H1 (cell line): Measurements from ENCODE around the gene INAFM2. TPM values are rescaled to one million over a fixed set of nuclear protein-coding genes. Genes with fewer than 3 reads are reported as not detected.

Source experiments
- CTCF ChIA-PET: fragments of 300-600 bp; sonication (Branson Sonifier 250); formaldehyde crosslinking; loops from one replicate; lab custom pipeline; 2021; ENCODE audit not compliant: partially characterized antibody; lab: Charles Lee
- POLR2A ChIA-PET: fragments of 300-600 bp; sonication (Branson Sonifier 250); formaldehyde crosslinking; loops from one replicate; lab custom pipeline; 2021; ENCODE audit warnings: inconsistent platforms; ENCODE audit not compliant: partially characterized antibody; lab: Charles Lee
- DNase-seq, 2 experiments: peaks; one replicate each; pipeline versions ENCODE4 v3.0.0 to v3.0.0-alpha.2; 2010 to 2022; ENCODE audit warnings: low spot score in 2 of 2, low read depth in 1 of 2, mixed read lengths in 1 of 2
- FAIRE-seq: peaks from 2 replicates; lab custom pipeline; 2011; peaks lifted over from hg19 to GRCh38; lab: Jason Lieb, UNC
- H2AFZ ChIP-seq: 2 replicates; pipeline ENCODE4 v1.8.1; 2012; ENCODE audit warnings: low read length, inconsistent platforms
- H2AK5ac ChIP-seq: 2 replicates; pipeline ENCODE4 v1.6.1; 2013; ENCODE audit warnings: low read depth, low read length
- H2BK120ac ChIP-seq: replicated peaks from 2 replicates; pipeline ENCODE3; 2013; ENCODE audit warnings: low read depth, low read length, inconsistent platforms
- H2BK12ac ChIP-seq: 2 replicates; pipeline ENCODE4 v1.6.1; 2013; ENCODE audit warnings: low read depth, low read length
- H2BK15ac ChIP-seq: 2 replicates; pipeline ENCODE4 v1.6.1; 2013; ENCODE audit warnings: low read length
- H2BK20ac ChIP-seq: 2 replicates; pipeline ENCODE4 v1.6.1; 2013; ENCODE audit warnings: low read length
- H2BK5ac ChIP-seq: 2 replicates; pipeline ENCODE4 v1.6.1; 2013; ENCODE audit warnings: low read depth, low read length
- H3K14ac ChIP-seq: 2 replicates; pipeline ENCODE4 v1.6.1; 2013; ENCODE audit warnings: inconsistent platforms; ENCODE audit not compliant: insufficient read length
- H3K18ac ChIP-seq: 2 replicates; pipeline ENCODE4 v1.6.1; 2013; ENCODE audit warnings: low read length; ENCODE audit errors: extremely low read depth
- H3K23ac ChIP-seq: 2 replicates; pipeline ENCODE4 v1.6.1; 2013; ENCODE audit warnings: inconsistent platforms; ENCODE audit not compliant: insufficient read length
- H3K23me2 ChIP-seq: 2 replicates; pipeline ENCODE4 v1.6.1; 2013; ENCODE audit warnings: low read depth, low read length
- H3K27ac ChIP-seq: 2 replicates; pipeline ENCODE4 v1.6.1; 2011; ENCODE audit warnings: low read depth, low read length, inconsistent platforms
- H3K27me3 ChIP-seq, 4 experiments: replicated peaks in 1 of 4; 1 replicate in 1 of 4; 2 replicates in 3 of 4; pipeline versions ENCODE4 v1.6.1 to v1.8.1; 2011 to 2013; ENCODE audit warnings: low read length in 3 of 4, mild to moderate bottlenecking in 3 of 4, inconsistent platforms in 2 of 4, mixed read lengths in 2 of 4, moderate library complexity in 1 of 4; ENCODE audit not compliant: control insufficient read depth in 3 of 4, insufficient read depth in 3 of 4; ENCODE audit errors: extremely low read depth in 1 of 4
- H3K36me3 ChIP-seq, 4 experiments: 2 replicates each; pipeline versions ENCODE4 v1.6.1 to v1.8.1; 2011 to 2013; ENCODE audit warnings: mild to moderate bottlenecking in 4 of 4, low read length in 3 of 4, moderate library complexity in 2 of 4, control low read depth in 1 of 4, inconsistent platforms in 1 of 4; ENCODE audit not compliant: insufficient read depth in 4 of 4, control insufficient read depth in 2 of 4
- H3K4ac ChIP-seq: replicated peaks from 2 replicates; pipeline ENCODE3; 2013; ENCODE audit warnings: low read length, low read depth, mixed read lengths, inconsistent platforms; ENCODE audit not compliant: insufficient read length
- H3K4me1 ChIP-seq, 4 experiments: replicated peaks in 1 of 4; 1 replicate in 1 of 4; 2 replicates in 3 of 4; pipeline versions ENCODE4 v1.6.1 to v1.8.1; 2011 to 2013; ENCODE audit warnings: low read length in 3 of 4, inconsistent platforms in 2 of 4, mixed read lengths in 1 of 4; ENCODE audit not compliant: insufficient read depth in 4 of 4, control insufficient read depth in 3 of 4
- H3K4me2 ChIP-seq, 2 experiments: 2 replicates each; pipeline versions ENCODE4 v1.6.1 to v1.8.1; 2011 to 2013; ENCODE audit warnings: low read depth in 2 of 2, low read length in 2 of 2, control low read depth in 1 of 2, inconsistent platforms in 1 of 2, mild to moderate bottlenecking in 1 of 2; ENCODE audit not compliant: insufficient read depth in 1 of 2
- H3K4me3 ChIP-seq, 4 experiments: fragments of 200-600, 300-600 bp in 1 of 4; sonication (generic), shearing (Covaris generic), sonication (Bioruptor Twin) in 1 of 4; 2 replicates each; pipeline versions ENCODE4 v1.5.1 to v1.8.1; 2011 to 2016; ENCODE audit warnings: low read length in 4 of 4, low read depth in 3 of 4, control low read depth in 2 of 4, inconsistent platforms in 2 of 4, mild to moderate bottlenecking in 2 of 4, mixed read lengths in 1 of 4, moderate library complexity in 1 of 4; ENCODE audit not compliant: insufficient read depth in 2 of 4; ENCODE audit errors: extremely low read depth in 1 of 4
- H3K56ac ChIP-seq: replicated peaks from 2 replicates; pipeline ENCODE3; 2013; ENCODE audit warnings: low read depth, mild to moderate bottlenecking, mixed read lengths, low read length, inconsistent platforms; ENCODE audit not compliant: insufficient read length
- H3K79me1 ChIP-seq: 2 replicates; pipeline ENCODE4 v1.6.1; 2013; ENCODE audit warnings: low read depth, low read length, control low read depth
- H3K79me2 ChIP-seq, 2 experiments: 2 replicates each; pipeline versions ENCODE4 v1.6.1 to v1.8.1; 2012 to 2013; ENCODE audit warnings: low read length in 2 of 2, mild to moderate bottlenecking in 2 of 2, inconsistent platforms in 1 of 2; ENCODE audit not compliant: insufficient read depth in 2 of 2, control insufficient read depth in 1 of 2
- H3K9ac ChIP-seq, 4 experiments: replicated peaks in 1 of 4; 1 replicate in 1 of 4; 2 replicates in 3 of 4; pipeline versions ENCODE4 v1.6.1 to v1.8.1; 2011 to 2013; ENCODE audit warnings: low read depth in 3 of 4, low read length in 3 of 4, control low read depth in 2 of 4, mild to moderate bottlenecking in 2 of 4, moderate library complexity in 2 of 4, inconsistent platforms in 1 of 4; ENCODE audit errors: extremely low read depth in 1 of 4
- H3K9me3 ChIP-seq, 2 experiments: 2 replicates each; pipeline versions ENCODE4 v1.6.1 to v1.8.1; 2012 to 2013; ENCODE audit warnings: mild to moderate bottlenecking in 2 of 2, moderate library complexity in 2 of 2, control low read depth in 1 of 2, inconsistent platforms in 1 of 2, low read depth in 1 of 2, low read length in 1 of 2, mixed read lengths in 1 of 2; ENCODE audit not compliant: insufficient read depth in 2 of 2
- H4K20me1 ChIP-seq, 2 experiments: replicated peaks in 1 of 2; 2 replicates each; pipeline versions ENCODE3 to v1.8.1; 2011 to 2013; ENCODE audit warnings: inconsistent platforms in 2 of 2, low read length in 2 of 2, mild to moderate bottlenecking in 1 of 2; ENCODE audit not compliant: insufficient read depth in 2 of 2, control insufficient read depth in 1 of 2
- H4K5ac ChIP-seq: 2 replicates; pipeline ENCODE4 v1.6.1; 2013; ENCODE audit warnings: low read length, low read depth, mixed read lengths, inconsistent platforms; ENCODE audit not compliant: insufficient read length
- H4K8ac ChIP-seq: 2 replicates; pipeline ENCODE4 v1.8.0; 2013; ENCODE audit warnings: mild to moderate bottlenecking, moderate library complexity, low read length, inconsistent platforms; ENCODE audit not compliant: insufficient read depth; ENCODE audit errors: extremely low read depth
- H4K91ac ChIP-seq: replicated peaks from 2 replicates; pipeline ENCODE3; 2013; ENCODE audit warnings: low read length, mixed read lengths, inconsistent platforms; ENCODE audit not compliant: insufficient read length
- CBX8 ChIP-seq: fragments of 300-800, 300-1000 bp; sonication (generic); IDR thresholded peaks from 2 replicates; pipeline ENCODE4 v1.7.1; 2016; ENCODE audit warnings: low read depth, low read length, borderline replicate concordance
- EGR1 ChIP-seq: IDR thresholded peaks from 2 replicates; pipeline ENCODE4 v1.6.1; 2011; ENCODE audit warnings: low read depth, low read length, borderline replicate concordance
- GTF2F1 ChIP-seq: IDR thresholded peaks from 2 replicates; pipeline ENCODE4 v1.6.1; 2012; ENCODE audit warnings: low read depth, low read length, improper control_type of control experiment, borderline replicate concordance
- KDM4A ChIP-seq: IDR thresholded peaks from one replicate; pipeline ENCODE4 v1.7.1; 2012; ENCODE audit warnings: low read depth, mild to moderate bottlenecking, moderate library complexity, low read length, inconsistent platforms; ENCODE audit not compliant: severe bottlenecking
- KDM5A ChIP-seq: fragments of 200-600 bp; IDR thresholded peaks from 2 replicates; pipeline ENCODE4 v1.7.1; 2012; ENCODE audit warnings: mild to moderate bottlenecking, low read length, inconsistent platforms, mixed read lengths
- RNF2 ChIP-seq: fragments of 200-900, 300-1000 bp; sonication (generic); IDR thresholded peaks from 2 replicates; pipeline ENCODE4 v1.7.1; 2016; ENCODE audit warnings: borderline replicate concordance, low read depth, mild to moderate bottlenecking, antibody characterized with exemption, low read length; ENCODE audit not compliant: poor library complexity, severe bottlenecking; ENCODE audit errors: missing control alignments
- SUZ12 ChIP-seq: fragments of 200-600 bp; sonication (generic); IDR thresholded peaks from 2 replicates; pipeline ENCODE4 v1.6.1; 2012; ENCODE audit warnings: mild to moderate bottlenecking, inconsistent platforms, low read length, moderate library complexity, mixed read lengths
- WGBS, 2 experiments: shearing (Covaris generic) in 1 of 2; methylation state at CpG; one replicate each; pipeline versions ENCODE4 v1.1.6 to v1.1.7; 2013 to 2015; ENCODE audit warnings: low lambda C conversion rate in 2 of 2, mixed read lengths in 2 of 2, inconsistent platforms in 1 of 2, low coverage in 1 of 2, missing lambda C conversion rate in 1 of 2; ENCODE audit not compliant: insufficient replicate concordance in 2 of 2, insufficient coverage in 1 of 2, insufficient read length in 1 of 2; ENCODE audit errors: extremely low coverage in 1 of 2, missing lambda C conversion rate in 1 of 2; 5-methylcytosine and 5-hydroxymethylcytosine counted together
- polyA plus RNA-seq, 7 experiments: library from polyadenylated mRNA; depleted of rRNA in 3 of 7; stranded (reverse) in 5 of 7; unstranded in 2 of 7; fragments of >200 nt in 5 of 7; fragments of 200-250 nt in 2 of 7; gene quantifications; 1 replicate in 5 of 7; 2 replicates in 1 of 7; 4 replicates in 1 of 7; pipeline versions ENCODE4 v1.2.1 to v1.2.3, GENCODE V29; 2011 to 2013; ENCODE audit warnings: missing spikeins in 2 of 7, mixed read lengths in 2 of 7
- total RNA-seq: library from RNA; stranded (reverse); fragmentation: NEBNext Ultra II Directional; extraction: Animal tissue kit (Norgen Biotek cat#: 25700); gene quantifications from 2 replicates; pipeline ENCODE4 v1.2.1, GENCODE V29; 2021
- TF ChIP-seq, protein P1 (sequence below): IDR thresholded peaks from 2 replicates; pipeline ENCODE4 v1.6.1; 2011; ENCODE audit warnings: low read length, improper control_type of control experiment
- TF ChIP-seq, protein P2 (sequence below): IDR thresholded peaks from 2 replicates; pipeline ENCODE4 v1.6.1; 2011; ENCODE audit warnings: low read depth, mild to moderate bottlenecking, low read length; ENCODE audit not compliant: insufficient read depth

INAFM2 gene
- total and polyA plus RNA-seq, 2 of the 8 experiments (the other 6 are each of a cell fraction or from before 2014, with no cell fraction given) = 15.3 to 35.1 TPM

GRCh38 chr15:40298216-40298935 is 25.1 kb upstream of the INAFM2 start:
- Histone ChIP-seq H3K36me3 (no peaks in the 10 kb centered on the region), H3K23me2 (no peaks in the 10 kb centered on the region), H3K4me2 (no peak overlapping the region), H3K27me3 (peaks cover 0 to 6% (median under 1%) of the 10 kb centered on the region in 4 experiments; a peak in 3 of 7 replicates), H2BK20ac (no peak overlapping the region), H2BK5ac (peak overlapping the region; percentile 26; the same call in 1 of the 2 replicates), H4K5ac (no peak overlapping the region), H2AFZ (no peak overlapping the region), H3K9me3 (0 out of 4 replicates have a peak, but pooled peaks cover 0 to 3% of the 10 kb centered on the region in 2 experiments), H3K56ac (no peak overlapping the region), H3K4me1 (peaks cover 0 to 20% (median 10%) of the 10 kb centered on the region in 4 experiments; a peak in 6 of 7 replicates), H3K14ac (no peak overlapping the region), H3K18ac (no peak overlapping the region), H2BK120ac (no peak overlapping the region), H2AK5ac (peak overlapping the region; percentile 40; the same call in 1 of the 2 replicates), H3K9ac (no peak overlapping the region), H3K23ac (no peak overlapping the region), H2BK12ac (no peak overlapping the region), H4K20me1 (no peaks in the 10 kb centered on the region), H3K4ac (no peak overlapping the region), H4K8ac (no peak overlapping the region), H3K4me3 (no peak overlapping the region), H3K79me1 (no peaks in the 10 kb centered on the region), H3K79me2 (no peaks in the 10 kb centered on the region), H4K91ac (no peak overlapping the region), H2BK15ac (no peak overlapping the region; the same call in 1 of the 2 replicates), H3K27ac (no peak overlapping the region)
- ChIA-PET POLR2A (interaction anchor here (0.9 to 1.0 kb wide), 2 partner anchors 9 to 11 kb away, joined by 3 to 4 read pairs; no protein-coding TSS in a partner anchor), CTCF (interaction anchor here (0.9 to 2.1 kb wide), 7 partner anchors 10 to 73 kb away, joined by 3 to 10 read pairs (median 6); partner anchors contain the start of gene PLCB2)
- DNase-seq (no peak), FAIRE-seq (no peak)
- 91% methylated on average over 17 of the region's 17 CpGs; no CpG with 5 or more reads in 1 of the 2 experiments for WGBS, 2 experiments
- no peak for TF ChIP-seq CBX8
- TF ChIP-seq, protein P1, sequence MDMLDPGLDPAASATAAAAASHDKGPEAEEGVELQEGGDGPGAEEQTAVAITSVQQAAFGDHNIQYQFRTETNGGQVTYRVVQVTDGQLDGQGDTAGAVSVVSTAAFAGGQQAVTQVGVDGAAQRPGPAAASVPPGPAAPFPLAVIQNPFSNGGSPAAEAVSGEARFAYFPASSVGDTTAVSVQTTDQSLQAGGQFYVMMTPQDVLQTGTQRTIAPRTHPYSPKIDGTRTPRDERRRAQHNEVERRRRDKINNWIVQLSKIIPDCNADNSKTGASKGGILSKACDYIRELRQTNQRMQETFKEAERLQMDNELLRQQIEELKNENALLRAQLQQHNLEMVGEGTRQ = no peak
- no peak for TF ChIP-seq SUZ12
- TF ChIP-seq RNF2 = no peak
- no peak for TF ChIP-seq KDM4A
- no peak for TF ChIP-seq KDM5A
- no peak for TF ChIP-seq GTF2F1
- TF ChIP-seq, protein P2, sequence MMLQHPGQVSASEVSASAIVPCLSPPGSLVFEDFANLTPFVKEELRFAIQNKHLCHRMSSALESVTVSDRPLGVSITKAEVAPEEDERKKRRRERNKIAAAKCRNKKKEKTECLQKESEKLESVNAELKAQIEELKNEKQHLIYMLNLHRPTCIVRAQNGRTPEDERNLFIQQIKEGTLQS = no peak
- TF ChIP-seq EGR1 = no peak
